G401.6 (cell line): ENCODE results near the gene KLHL14.
"Not testable (repeated sequence)": the region's sequence is repeated elsewhere in the genome, so short reads cannot be mapped to it uniquely, and the experiment has no call there.

Source experiments
- FAIRE-seq: peaks from 2 replicates; lab custom pipeline; 2012; peaks lifted over from hg19 to GRCh38; lab: Jason Lieb, UNC

Gene KLHL14

GRCh38 chr18:32772581-32773381, at the start of gene KLHL14:
KLHL14 (minus strand) TSS chr18:32773023; CDS start chr18:32770591, 2,432 bp downstream.
- no peak for FAIRE-seq

- no peak for FAIRE-seq
Observed at GRCh38 chr18:32822197-32822596, 49.4 kb upstream of the KLHL14 start.

- FAIRE-seq = no peak
Observed at GRCh38 chr18:32815881-32816280, 43.1 kb upstream of the KLHL14 start.

- no peak for FAIRE-seq
Observed at GRCh38 chr18:32812342-32812741, 39.5 kb upstream of the KLHL14 start.

- FAIRE-seq = no peak
Observed at GRCh38 chr18:32810314-32810713, 37.5 kb upstream of the KLHL14 start.

- no peak for FAIRE-seq
Observed at GRCh38 chr18:32805354-32805753, 32.5 kb upstream of the KLHL14 start.

GRCh38 chr18:32804134-32804888, 31.5 kb upstream of the KLHL14 start:
- FAIRE-seq = no peak

- no peak for FAIRE-seq
Observed at GRCh38 chr18:32803568-32803967, 30.7 kb upstream of the KLHL14 start.

- FAIRE-seq = no peak
Observed at GRCh38 chr18:32802591-32803451, 30.0 kb upstream of the KLHL14 start.

GRCh38 chr18:32801228-32801627, 28.4 kb upstream of the KLHL14 start:
- no peak for FAIRE-seq

- no peak for FAIRE-seq
Observed at GRCh38 chr18:32798209-32798960, 25.6 kb upstream of the KLHL14 start.

- not testable (repeated sequence) for FAIRE-seq
Observed at GRCh38 chr18:32794667-32795066, 21.8 kb upstream of the KLHL14 start.

- FAIRE-seq = no peak
Observed at GRCh38 chr18:32779010-32779409, 6.2 kb upstream of the KLHL14 start.

- FAIRE-seq = no peak
Observed at GRCh38 chr18:32777049-32777448, 4.2 kb upstream of the KLHL14 start.

GRCh38 chr18:32776561-32776960, 3.7 kb upstream of the KLHL14 start:
- FAIRE-seq = no peak

- no peak for FAIRE-seq
Observed at GRCh38 chr18:32775628-32776027, 2.8 kb upstream of the KLHL14 start.

- FAIRE-seq = no peak
Observed at GRCh38 chr18:32773382-32773712, 524 bp upstream of the KLHL14 start.

- FAIRE-seq = no peak
Observed at GRCh38 chr18:32771871-32772580, 797 bp downstream of the KLHL14 start.

GRCh38 chr18:32771169-32771751, 1.6 kb downstream of the KLHL14 start:
- no peak for FAIRE-seq

GRCh38 chr18:32770666-32771168, 2.1 kb downstream of the KLHL14 start:
- FAIRE-seq = no peak
